ENCODE results near the gene COL13A1. TPM values are rescaled to one million over a fixed set of nuclear protein-coding genes. Genes with fewer than 3 reads are reported as not detected.

The COL13A1 gene
- 13.0 TPM for total RNA-seq

DNA sequence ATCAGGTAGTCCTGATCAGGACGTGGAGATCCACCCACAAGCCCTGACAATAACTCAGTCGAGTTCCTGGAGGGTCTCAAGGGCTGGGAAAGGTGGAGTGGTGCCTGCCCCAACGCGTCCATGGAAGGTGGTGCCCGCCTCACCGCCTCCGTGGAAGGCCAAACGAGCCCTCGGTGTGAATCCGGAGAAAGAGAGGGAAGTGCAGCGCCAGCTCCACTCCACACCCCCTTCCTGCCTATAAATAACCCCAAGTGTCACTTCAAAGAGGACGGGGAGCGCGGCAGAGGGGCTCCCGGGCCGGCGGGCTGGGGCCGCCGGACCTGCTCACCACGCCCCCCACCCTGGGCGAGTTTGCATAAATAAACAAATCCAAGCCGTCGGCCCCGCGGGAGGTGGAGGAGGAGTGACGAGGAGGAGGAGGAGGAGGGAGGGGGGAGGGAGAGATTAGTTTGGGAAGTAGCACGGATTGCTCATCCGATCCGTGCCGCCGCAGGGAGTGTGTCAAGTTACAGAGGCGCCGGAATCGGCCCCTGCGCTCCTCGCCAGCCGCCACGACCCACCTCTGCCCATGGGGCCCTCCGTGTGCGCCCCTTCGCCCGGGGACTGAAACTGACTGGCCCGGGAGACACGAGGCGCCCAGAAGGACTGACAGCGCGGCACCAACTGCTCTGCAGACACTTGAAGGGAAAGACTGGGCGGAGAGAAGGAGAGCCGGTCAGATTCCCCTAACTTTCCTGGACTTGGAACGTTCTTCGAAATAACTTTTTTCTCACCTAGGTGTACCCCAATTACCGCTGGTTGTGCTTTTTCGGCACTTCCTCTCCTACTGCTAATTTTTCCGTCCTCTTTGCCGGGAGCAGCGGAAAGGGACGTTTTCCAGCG, at the start of gene COL13A1:
Gene COL13A1, plus strand, starts transcription at position 473 of the 882 bp plus-strand sequence. CDS start 518 bp downstream, outside the sequence.

Other genes with a start within 250 kb of the COL13A1 start
- not detected for gene NEUROG3, start 228.5 kb upstream of the COL13A1 start, total RNA-seq
- 4.1 TPM for gene FAM241B, start 171.7 kb upstream of the COL13A1 start, total RNA-seq